PFSK-1 (cell line): ENCODE measurements around the gene SLC12A8.

Experiments used
- FOXP2 ChIP-seq: optimal IDR thresholded peaks from 2 replicates; pipeline ENCODE3; 2011; ENCODE audit warnings: borderline replicate concordance, control low read depth, inconsistent platforms; ENCODE audit not compliant: insufficient read depth; ENCODE audit errors: extremely low read length, extremely low read depth
- POLR2AphosphoS5 ChIP-seq: IDR thresholded peaks from 2 replicates; pipeline ENCODE4 v1.6.1; 2012; ENCODE audit warnings: low read depth, mild to moderate bottlenecking, control low read depth, low read length, moderate library complexity
- SIN3A ChIP-seq: IDR thresholded peaks from 2 replicates; pipeline ENCODE4 v1.6.1; 2012; ENCODE audit warnings: mild to moderate bottlenecking, low read length, moderate library complexity, borderline replicate concordance; ENCODE audit not compliant: insufficient read depth
- TAF1 ChIP-seq: IDR thresholded peaks from 2 replicates; pipeline ENCODE4 v1.6.1; 2012; ENCODE audit warnings: low read length, control low read depth, borderline replicate concordance; ENCODE audit not compliant: insufficient read depth
- TF ChIP-seq, protein P1 (sequence below), 2 experiments: IDR thresholded peaks; 2 replicates each; pipeline versions ENCODE4 v1.6.1 to v1.8.0; 2011 to 2012; ENCODE audit warnings: low read depth in 2 of 2, low read length in 2 of 2, control low read depth in 1 of 2, inconsistent platforms in 1 of 2, mild to moderate bottlenecking in 1 of 2, moderate library complexity in 1 of 2; ENCODE audit not compliant: insufficient read depth in 1 of 2

SLC12A8 gene

DNA sequence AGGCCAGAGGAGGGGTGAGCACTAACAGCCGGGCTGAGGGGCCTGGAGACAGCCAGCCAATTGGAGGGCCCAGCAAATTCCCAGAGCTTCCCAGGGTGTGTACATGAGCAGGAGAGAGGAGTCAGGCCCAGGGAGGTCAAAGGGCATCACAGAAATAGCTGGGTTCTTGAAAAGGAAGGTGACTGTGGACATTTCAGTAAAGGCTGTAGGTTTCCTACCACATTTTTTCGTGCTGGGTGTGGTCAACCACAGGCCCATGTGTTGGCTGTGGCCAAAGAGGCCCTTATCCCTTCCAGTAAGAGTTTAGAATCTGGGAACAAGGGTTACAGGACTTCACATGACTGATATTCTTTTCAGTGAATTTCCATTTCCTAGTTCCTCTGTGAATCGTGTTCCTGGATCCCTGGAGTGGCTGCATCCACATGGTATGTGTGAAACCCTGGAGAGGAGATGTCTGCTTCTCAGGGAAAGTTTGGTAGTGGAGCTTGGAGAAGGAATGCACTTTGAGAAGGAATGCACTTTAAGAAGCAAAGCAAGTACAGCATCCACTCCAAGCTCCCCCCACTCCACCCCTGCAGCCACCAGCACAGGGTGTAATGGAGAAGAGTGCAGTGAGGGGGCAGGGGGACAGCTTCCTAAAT lies 83.6 kb downstream of the SLC12A8 start:
- TF ChIP-seq SIN3A (no peak), POLR2AphosphoS5 (no peak), TAF1 (no peak), FOXP2 (no peak)
- TF ChIP-seq, protein P1, sequence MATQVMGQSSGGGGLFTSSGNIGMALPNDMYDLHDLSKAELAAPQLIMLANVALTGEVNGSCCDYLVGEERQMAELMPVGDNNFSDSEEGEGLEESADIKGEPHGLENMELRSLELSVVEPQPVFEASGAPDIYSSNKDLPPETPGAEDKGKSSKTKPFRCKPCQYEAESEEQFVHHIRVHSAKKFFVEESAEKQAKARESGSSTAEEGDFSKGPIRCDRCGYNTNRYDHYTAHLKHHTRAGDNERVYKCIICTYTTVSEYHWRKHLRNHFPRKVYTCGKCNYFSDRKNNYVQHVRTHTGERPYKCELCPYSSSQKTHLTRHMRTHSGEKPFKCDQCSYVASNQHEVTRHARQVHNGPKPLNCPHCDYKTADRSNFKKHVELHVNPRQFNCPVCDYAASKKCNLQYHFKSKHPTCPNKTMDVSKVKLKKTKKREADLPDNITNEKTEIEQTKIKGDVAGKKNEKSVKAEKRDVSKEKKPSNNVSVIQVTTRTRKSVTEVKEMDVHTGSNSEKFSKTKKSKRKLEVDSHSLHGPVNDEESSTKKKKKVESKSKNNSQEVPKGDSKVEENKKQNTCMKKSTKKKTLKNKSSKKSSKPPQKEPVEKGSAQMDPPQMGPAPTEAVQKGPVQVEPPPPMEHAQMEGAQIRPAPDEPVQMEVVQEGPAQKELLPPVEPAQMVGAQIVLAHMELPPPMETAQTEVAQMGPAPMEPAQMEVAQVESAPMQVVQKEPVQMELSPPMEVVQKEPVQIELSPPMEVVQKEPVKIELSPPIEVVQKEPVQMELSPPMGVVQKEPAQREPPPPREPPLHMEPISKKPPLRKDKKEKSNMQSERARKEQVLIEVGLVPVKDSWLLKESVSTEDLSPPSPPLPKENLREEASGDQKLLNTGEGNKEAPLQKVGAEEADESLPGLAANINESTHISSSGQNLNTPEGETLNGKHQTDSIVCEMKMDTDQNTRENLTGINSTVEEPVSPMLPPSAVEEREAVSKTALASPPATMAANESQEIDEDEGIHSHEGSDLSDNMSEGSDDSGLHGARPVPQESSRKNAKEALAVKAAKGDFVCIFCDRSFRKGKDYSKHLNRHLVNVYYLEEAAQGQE (IDR thresholded peaks at IDR 0.05; ENCODE audit: insufficient read depth in 1 of 2, low read depth in 2 of 2, low read length in 2 of 2), result no peak

DNA sequence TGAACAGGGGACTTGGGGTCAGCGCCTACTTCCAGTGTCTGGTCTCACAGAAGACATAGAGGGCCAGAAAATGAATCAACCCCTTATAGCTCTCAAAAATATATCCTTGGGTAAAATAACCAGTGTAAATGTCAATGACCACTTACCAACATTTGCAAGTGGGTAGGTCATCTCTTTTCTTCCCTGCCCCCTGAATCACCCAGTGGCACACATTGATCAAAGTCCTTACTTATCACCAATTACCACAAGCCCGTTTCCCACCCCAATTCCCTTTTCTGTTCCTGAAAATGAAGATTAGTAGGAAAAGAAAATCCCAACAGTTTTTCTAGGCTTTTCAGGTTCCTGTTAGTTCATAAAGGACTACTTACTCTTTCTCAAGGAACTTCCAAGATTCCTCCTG lies 86.2 kb downstream of the SLC12A8 start:
- TF ChIP-seq FOXP2, result no peak
- TF ChIP-seq POLR2AphosphoS5, result no peak
- TF ChIP-seq TAF1, result no peak
- TF ChIP-seq, protein P1 (IDR thresholded peaks at IDR 0.05; ENCODE audit: insufficient read depth in 1 of 2, low read depth in 2 of 2, low read length in 2 of 2), result no peak
- TF ChIP-seq SIN3A, result no peak

DNA sequence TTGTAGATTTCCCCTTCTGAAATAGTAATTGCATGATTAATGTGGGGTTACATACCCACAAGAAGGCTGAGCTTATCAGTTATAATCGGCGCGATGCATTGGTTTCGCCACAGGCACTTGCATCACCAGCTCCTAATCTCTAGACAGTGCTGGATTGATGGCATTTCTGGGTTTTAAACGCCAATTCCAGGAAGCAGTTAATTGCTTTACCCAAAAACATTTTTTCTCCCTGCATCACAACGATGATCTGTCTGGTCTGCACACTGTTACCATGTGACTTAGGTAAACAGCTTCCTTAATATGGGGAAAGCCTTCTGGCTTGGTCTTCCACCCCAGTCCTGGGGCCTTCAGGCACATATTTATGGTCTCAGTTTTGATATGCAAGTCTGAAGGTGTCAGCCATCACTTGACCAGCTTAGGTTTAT lies 86.7 kb downstream of the SLC12A8 start:
- TF ChIP-seq, protein P1 (IDR thresholded peaks at IDR 0.05; ENCODE audit: insufficient read depth in 1 of 2, low read depth in 2 of 2, low read length in 2 of 2), result no peak

DNA sequence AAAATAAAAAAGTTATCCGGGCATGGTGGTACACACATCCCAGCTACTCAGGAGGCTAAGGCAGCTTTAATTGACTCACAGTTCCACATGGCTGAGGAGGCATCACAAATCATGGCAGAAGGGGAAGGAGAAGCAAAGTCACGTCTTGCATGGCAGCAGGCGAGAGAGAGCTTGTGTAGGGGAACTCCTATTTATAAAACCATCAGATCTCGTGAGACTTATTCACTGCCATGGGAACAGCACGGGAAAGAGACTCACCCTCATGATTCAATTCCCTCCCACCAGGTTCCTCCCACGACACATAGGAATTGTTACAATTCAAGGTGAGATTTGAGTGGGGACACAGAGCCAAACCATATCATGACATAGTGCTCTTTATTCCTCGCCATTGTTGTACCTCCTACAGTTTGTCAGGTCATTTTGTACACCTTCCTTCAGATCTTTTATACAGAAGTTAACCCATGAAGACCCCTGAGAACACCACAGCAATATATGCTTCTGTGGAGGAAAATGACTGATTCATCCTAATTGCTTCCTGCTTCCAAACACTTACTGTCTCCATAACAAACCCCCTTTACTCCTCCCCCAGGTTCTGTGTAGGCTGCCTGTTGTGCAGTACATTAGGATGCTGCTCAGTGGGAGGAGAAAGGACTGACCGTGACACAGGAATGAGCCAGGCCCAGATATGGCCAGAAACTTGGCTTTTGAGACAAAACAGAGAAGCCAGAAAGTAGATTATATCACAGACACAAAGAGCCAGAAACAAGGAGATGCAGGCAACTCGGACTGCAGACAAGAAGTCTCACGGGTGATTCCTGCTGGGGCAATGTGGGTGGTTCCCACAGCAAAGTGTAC lies 88.9 kb downstream of the SLC12A8 start:
- no peak for TF ChIP-seq TAF1
- no peak for TF ChIP-seq FOXP2
- TF ChIP-seq, protein P1 (IDR thresholded peaks at IDR 0.05; ENCODE audit: insufficient read depth in 1 of 2, low read depth in 2 of 2, low read length in 2 of 2), result no peak
- no peak for TF ChIP-seq POLR2AphosphoS5
- no peak for TF ChIP-seq SIN3A
